GM18519 (cell line): ENCODE data around the gene TAMALIN.

Experiments used
- ATAC-seq: cut with Tn5 transposase; IDR thresholded peaks from one replicate; pipeline ENCODE4 v1.9.1; 2021; ENCODE audit warnings: mild to moderate bottlenecking, moderate library complexity; ENCODE audit not compliant: unreplicated experiment, low FRiP score

Gene TAMALIN

GRCh38 chr12:52010692-52011601 lies 4.2 kb downstream of the TAMALIN start:
- ATAC-seq: no peak

GRCh38 chr12:52011602-52012214 lies 5.0 kb downstream of the TAMALIN start:
- ATAC-seq: no peak

- no peak for ATAC-seq
These were observed 7.0 kb downstream of the TAMALIN start for GRCh38 chr12:52013626-52014310.

GRCh38 chr12:52014567-52015530 lies 8.1 kb downstream of the TAMALIN start:
- no peak for ATAC-seq

- ATAC-seq: no peak
These were observed 8.8 kb downstream of the TAMALIN start for GRCh38 chr12:52015532-52016041.

GRCh38 chr12:52018433-52019112 lies 11.8 kb downstream of the TAMALIN start:
- no peak for ATAC-seq

GRCh38 chr12:52019113-52019770 lies 12.5 kb downstream of the TAMALIN start:
- ATAC-seq: no peak

GRCh38 chr12:52020539-52021336 lies 14.0 kb downstream of the TAMALIN start:
- no peak for ATAC-seq

GRCh38 chr12:52022841-52023181 lies 16.1 kb downstream of the TAMALIN start:
- ATAC-seq: no peak

- no peak for ATAC-seq
These were observed 16.6 kb downstream of the TAMALIN start for GRCh38 chr12:52023182-52023975.

GRCh38 chr12:52023976-52024688 lies 17.4 kb downstream of the TAMALIN start:
- no peak for ATAC-seq

GRCh38 chr12:52024845-52025230 lies 18.1 kb downstream of the TAMALIN start:
- ATAC-seq: no peak

GRCh38 chr12:52026263-52026662 lies 19.5 kb downstream of the TAMALIN start:
- ATAC-seq: no peak

GRCh38 chr12:52027085-52027843 lies 20.5 kb downstream of the TAMALIN start:
- no peak for ATAC-seq

GRCh38 chr12:52029685-52030084 lies 22.9 kb downstream of the TAMALIN start:
- ATAC-seq: no peak

GRCh38 chr12:52032446-52032803 lies 25.7 kb downstream of the TAMALIN start:
- ATAC-seq: no peak
